Nephron progenitor cell (in vitro differentiated cells): Measurements from ENCODE around the gene SSX2IP.

ENCODE experiments used
- DNase-seq: peaks from one replicate; pipeline ENCODE4 v3.0.0; 2021
- H3K27ac Mint-ChIP-seq: 2 replicates; pipeline ENCODE4 v1.8.0; 2021; ENCODE audit warnings: mild to moderate bottlenecking, moderate library complexity, mixed read lengths
- H3K27me3 Mint-ChIP-seq: 2 replicates; pipeline ENCODE4 v1.8.0; 2021; ENCODE audit warnings: mild to moderate bottlenecking, low read depth, mixed read lengths; ENCODE audit not compliant: poor library complexity
- H3K36me3 Mint-ChIP-seq: 2 replicates; pipeline ENCODE4 v1.8.0; 2021; ENCODE audit warnings: low read depth, mixed read lengths
- H3K4me1 Mint-ChIP-seq: 2 replicates; pipeline ENCODE4 v1.8.0; 2021; ENCODE audit warnings: mixed read lengths
- H3K4me3 Mint-ChIP-seq: 2 replicates; pipeline ENCODE4 v1.8.0; 2021; ENCODE audit warnings: mild to moderate bottlenecking, moderate library complexity, mixed read lengths
- H3K9me3 Mint-ChIP-seq: 2 replicates; pipeline ENCODE4 v1.8.0; 2021; ENCODE audit warnings: mild to moderate bottlenecking, moderate library complexity, mixed read lengths
- TF ChIP-seq, protein P1 (sequence below): fragments of 200-600 bp; sonication (generic); IDR thresholded peaks from 2 replicates; pipeline ENCODE4 v1.5.0; 2021; ENCODE audit warnings: antibody characterized with exemption

SSX2IP gene

GRCh38 chr1:84693005-84693404 is 2.7 kb upstream of the SSX2IP start:
- no peak overlapping the region for H3K27ac Mint-ChIP-seq
- H3K4me3 Mint-ChIP-seq = no peak overlapping the region
- H3K36me3 Mint-ChIP-seq = no peaks in the 10 kb centered on the region
- peaks cover 17% of the 10 kb centered on the region for H3K9me3 Mint-ChIP-seq
- no peak for DNase-seq
- peaks cover 29% of the 10 kb centered on the region for H3K4me1 Mint-ChIP-seq
- TF ChIP-seq, protein P1, sequence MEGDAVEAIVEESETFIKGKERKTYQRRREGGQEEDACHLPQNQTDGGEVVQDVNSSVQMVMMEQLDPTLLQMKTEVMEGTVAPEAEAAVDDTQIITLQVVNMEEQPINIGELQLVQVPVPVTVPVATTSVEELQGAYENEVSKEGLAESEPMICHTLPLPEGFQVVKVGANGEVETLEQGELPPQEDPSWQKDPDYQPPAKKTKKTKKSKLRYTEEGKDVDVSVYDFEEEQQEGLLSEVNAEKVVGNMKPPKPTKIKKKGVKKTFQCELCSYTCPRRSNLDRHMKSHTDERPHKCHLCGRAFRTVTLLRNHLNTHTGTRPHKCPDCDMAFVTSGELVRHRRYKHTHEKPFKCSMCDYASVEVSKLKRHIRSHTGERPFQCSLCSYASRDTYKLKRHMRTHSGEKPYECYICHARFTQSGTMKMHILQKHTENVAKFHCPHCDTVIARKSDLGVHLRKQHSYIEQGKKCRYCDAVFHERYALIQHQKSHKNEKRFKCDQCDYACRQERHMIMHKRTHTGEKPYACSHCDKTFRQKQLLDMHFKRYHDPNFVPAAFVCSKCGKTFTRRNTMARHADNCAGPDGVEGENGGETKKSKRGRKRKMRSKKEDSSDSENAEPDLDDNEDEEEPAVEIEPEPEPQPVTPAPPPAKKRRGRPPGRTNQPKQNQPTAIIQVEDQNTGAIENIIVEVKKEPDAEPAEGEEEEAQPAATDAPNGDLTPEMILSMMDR = no peak
- H3K27me3 Mint-ChIP-seq = peaks cover 17% of the 10 kb centered on the region

GRCh38 chr1:84692391-84692790 is 2.1 kb upstream of the SSX2IP start:
- TF ChIP-seq, protein P1 = no peak
- Mint-ChIP-seq H3K36me3 (no peaks in the 10 kb centered on the region), H3K9me3 (peaks cover 17% of the 10 kb centered on the region), H3K27ac (no peak overlapping the region), H3K27me3 (peaks cover 13% of the 10 kb centered on the region), H3K4me3 (no peak overlapping the region), H3K4me1 (peaks cover 34% of the 10 kb centered on the region)
- no peak for DNase-seq

DNA sequence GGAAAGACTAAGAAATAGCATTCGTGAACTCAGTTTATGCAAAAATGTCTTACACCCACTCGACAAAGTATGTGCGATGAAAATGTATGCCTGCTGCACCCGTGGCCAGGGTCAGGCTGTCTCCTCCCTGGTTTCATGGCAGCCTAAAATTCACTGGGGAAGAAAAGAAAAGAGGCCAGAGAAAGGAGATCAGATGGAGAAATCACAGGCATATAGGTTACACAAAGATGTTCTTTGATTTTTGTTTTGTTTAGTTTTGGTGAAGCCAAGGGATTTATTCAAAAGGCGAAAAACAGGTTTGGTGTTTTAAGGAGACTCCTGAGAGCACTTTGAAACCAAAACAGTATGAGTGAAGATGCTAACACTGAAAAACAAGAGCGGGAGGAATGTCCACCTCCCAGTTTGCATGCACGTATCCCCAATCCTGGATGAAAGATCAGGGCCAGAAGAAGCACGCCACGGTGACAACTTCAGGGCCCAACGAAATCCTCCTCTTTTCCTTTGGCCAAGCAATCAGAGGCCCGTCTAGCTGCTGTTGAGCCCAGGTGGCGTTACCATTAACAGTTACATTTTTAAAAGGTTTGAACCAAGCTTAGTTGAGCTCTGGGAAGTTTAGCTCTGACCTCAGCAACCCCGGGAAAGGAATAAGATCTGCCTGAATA is 992 bp upstream of the SSX2IP start:
- H3K27me3 Mint-ChIP-seq = peaks cover 12% of the 10 kb centered on the region
- DNase-seq = no peak
- H3K9me3 Mint-ChIP-seq = peaks cover 17% of the 10 kb centered on the region
- TF ChIP-seq, protein P1 = no peak
- H3K36me3 Mint-ChIP-seq = no peaks in the 10 kb centered on the region
- peak overlapping the region; percentile 95 for H3K27ac Mint-ChIP-seq
- H3K4me1 Mint-ChIP-seq = peaks cover 42% of the 10 kb centered on the region
- peak overlapping the region; percentile 92 for H3K4me3 Mint-ChIP-seq

DNA sequence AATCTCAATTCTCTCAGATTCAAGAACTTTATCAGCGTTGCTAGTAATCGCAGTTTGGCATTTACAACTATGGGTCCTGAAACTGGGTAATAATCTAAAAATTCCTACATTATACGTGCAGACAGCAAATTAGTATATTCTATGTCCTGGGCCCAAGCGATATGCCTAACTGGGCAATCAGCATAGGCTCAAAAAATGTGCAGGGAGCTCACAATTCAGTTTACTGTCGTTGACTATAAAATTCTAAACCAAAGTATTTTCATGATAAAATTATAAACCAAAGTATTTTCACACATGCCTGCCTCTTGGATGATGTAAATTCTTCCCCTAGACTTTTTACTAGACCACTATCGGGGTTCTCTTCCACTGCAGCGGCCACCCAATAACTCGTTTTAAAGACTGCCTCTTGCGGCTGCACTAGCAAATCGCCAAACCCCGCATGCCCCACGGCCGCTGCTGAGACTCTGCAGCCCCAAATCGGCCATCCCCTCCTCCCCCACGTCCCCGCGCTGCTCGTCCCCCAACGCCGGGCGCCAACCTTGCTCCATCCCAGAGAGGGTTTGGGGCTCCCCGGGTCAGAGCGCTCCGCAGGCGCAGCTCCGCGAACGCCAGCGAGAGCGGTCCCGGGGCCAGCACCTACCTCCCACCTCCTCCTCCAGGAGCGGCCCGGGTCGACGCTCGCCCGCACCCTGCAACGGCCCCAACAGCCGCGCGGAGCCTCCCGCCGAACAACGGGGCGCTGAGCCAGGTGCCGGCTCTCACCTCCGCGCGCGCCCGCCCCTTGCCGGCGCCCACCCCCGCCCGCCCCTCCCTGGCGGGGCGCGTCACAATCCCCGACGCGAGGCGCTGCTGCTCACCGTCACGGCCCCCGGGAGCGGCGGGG is 506 bp downstream of the SSX2IP start:
- Mint-ChIP-seq H3K9me3 (peaks cover 17% of the 10 kb centered on the region), H3K4me1 (peaks cover 45% of the 10 kb centered on the region), H3K27ac (peak overlapping the region; percentile 34), H3K4me3 (peak overlapping the region; percentile 92), H3K36me3 (no peaks in the 10 kb centered on the region), H3K27me3 (peaks cover 8% of the 10 kb centered on the region)
- peak; percentile 72 for DNase-seq
- TF ChIP-seq, protein P1 = no peak

GRCh38 chr1:84688463-84689061 is 1.7 kb downstream of the SSX2IP start:
- Mint-ChIP-seq H3K4me3 (peak overlapping the region; percentile 92), H3K27ac (no peak overlapping the region), H3K9me3 (peaks cover 8% of the 10 kb centered on the region), H3K27me3 (peaks cover 8% of the 10 kb centered on the region), H3K36me3 (peaks cover 3% of the 10 kb centered on the region), H3K4me1 (peaks cover 45% of the 10 kb centered on the region)
- TF ChIP-seq, protein P1 = no peak
- DNase-seq = no peak
